DND-41 (cell line): ENCODE results near the gene EYS.

Experiments used
- ATAC-seq: fragments of 200-7000 bp; cut with Tn5 transposase; 3 replicates; pipeline ENCODE4 v1.9.1; 2021; ENCODE audit warnings: low read depth; ENCODE audit not compliant: insufficient read depth
- DNase-seq: peaks from one replicate; pipeline ENCODE4 v3.0.0-alpha.2; 2020
- H2AFZ ChIP-seq: 2 replicates; pipeline ENCODE4 v1.6.0; 2012; ENCODE audit warnings: low read depth, low read length
- H3K27ac ChIP-seq: 2 replicates; pipeline ENCODE4 v1.5.1; 2012; ENCODE audit warnings: low read length, inconsistent platforms
- H3K27me3 ChIP-seq: fragments of 200-600 bp; sonication (generic); 2 replicates; pipeline ENCODE4 v1.6.0; 2012; ENCODE audit warnings: low read length, mild to moderate bottlenecking, inconsistent platforms; ENCODE audit not compliant: insufficient read depth, poor library complexity
- H3K36me3 ChIP-seq: 2 replicates; pipeline ENCODE4 v1.5.1; 2012; ENCODE audit warnings: low read length, inconsistent platforms; ENCODE audit not compliant: insufficient read depth
- H3K4me1 ChIP-seq: 2 replicates; pipeline ENCODE4 v1.5.1; 2012; ENCODE audit warnings: mild to moderate bottlenecking, low read length; ENCODE audit not compliant: insufficient read depth
- H3K4me2 ChIP-seq: 2 replicates; pipeline ENCODE4 v1.6.0; 2012; ENCODE audit warnings: mild to moderate bottlenecking, moderate library complexity, low read length, inconsistent platforms; ENCODE audit not compliant: insufficient read depth
- H3K4me3 ChIP-seq, 2 experiments: fragments of 200-600 bp in 1 of 2; shearing (Covaris generic) in 1 of 2; 2 replicates each; pipeline ENCODE4 v1.5.1; 2012 to 2016; ENCODE audit warnings: inconsistent platforms in 2 of 2, low read length in 2 of 2, mild to moderate bottlenecking in 2 of 2, low read depth in 1 of 2, moderate library complexity in 1 of 2
- H3K79me2 ChIP-seq: 2 replicates; pipeline ENCODE4 v1.6.0; 2012; ENCODE audit warnings: low read length, inconsistent platforms; ENCODE audit not compliant: insufficient read depth
- H3K9ac ChIP-seq: 2 replicates; pipeline ENCODE4 v1.6.0; 2012; ENCODE audit warnings: low read depth, mild to moderate bottlenecking, inconsistent platforms, low read length, moderate library complexity
- H3K9me3 ChIP-seq: 2 replicates; pipeline ENCODE4 v1.5.1; 2012; ENCODE audit warnings: low read length, moderate library complexity, mild to moderate bottlenecking, inconsistent platforms; ENCODE audit not compliant: insufficient read depth, severe bottlenecking
- H4K20me1 ChIP-seq: 2 replicates; pipeline ENCODE4 v1.6.0; 2012; ENCODE audit warnings: low read length; ENCODE audit not compliant: insufficient read depth
- CTCF ChIP-seq: IDR thresholded peaks from 2 replicates; pipeline ENCODE4 v1.5.1; 2012; ENCODE audit warnings: borderline replicate concordance, low read length, moderate library complexity, mild to moderate bottlenecking; ENCODE audit not compliant: poor library complexity, severe bottlenecking; ENCODE audit errors: extremely low read depth
- EZH2 ChIP-seq: IDR thresholded peaks from 3 replicates; pipeline ENCODE4 v1.6.1; 2012; ENCODE audit warnings: borderline replicate concordance, low read depth, mild to moderate bottlenecking, moderate library complexity, low read length, inconsistent platforms; ENCODE audit not compliant: severe bottlenecking

The EYS gene

GRCh38 chr6:64231928-64232327 lies 1475.1 kb downstream of the EYS start:
- Histone ChIP-seq H3K4me3 (no peak overlapping the region), H3K9me3 (no peaks in the 10 kb centered on the region), H2AFZ (no peak overlapping the region), H3K9ac (no peak overlapping the region), H3K27ac (no peak overlapping the region), H3K4me1 (no peaks in the 10 kb centered on the region), H3K27me3 (no peaks in the 10 kb centered on the region), H4K20me1 (no peaks in the 10 kb centered on the region), H3K4me2 (no peak overlapping the region), H3K36me3 (no peaks in the 10 kb centered on the region), H3K79me2 (no peaks in the 10 kb centered on the region)
- TF ChIP-seq EZH2 (no peak), CTCF (no peak)
- DNase-seq (no peak), ATAC-seq (no peak)

GRCh38 chr6:64230530-64230929 lies 1476.5 kb downstream of the EYS start:
- Histone ChIP-seq H4K20me1 (no peaks in the 10 kb centered on the region), H3K27me3 (no peaks in the 10 kb centered on the region), H3K27ac (no peak overlapping the region), H3K9ac (no peak overlapping the region), H3K9me3 (no peaks in the 10 kb centered on the region), H2AFZ (no peak overlapping the region), H3K4me1 (no peaks in the 10 kb centered on the region), H3K79me2 (no peaks in the 10 kb centered on the region), H3K36me3 (no peaks in the 10 kb centered on the region), H3K4me2 (no peak overlapping the region), H3K4me3 (no peak overlapping the region)
- TF ChIP-seq EZH2 (no peak), CTCF (no peak)
- no peak for DNase-seq
- no peak for ATAC-seq

GRCh38 chr6:64227863-64228262 lies 1479.2 kb downstream of the EYS start:
- Histone ChIP-seq H3K9me3 (no peaks in the 10 kb centered on the region), H3K4me3 (no peak overlapping the region), H3K27me3 (no peaks in the 10 kb centered on the region), H3K9ac (no peak overlapping the region), H2AFZ (no peak overlapping the region), H3K4me2 (no peak overlapping the region), H3K79me2 (no peaks in the 10 kb centered on the region), H4K20me1 (no peaks in the 10 kb centered on the region), H3K27ac (no peak overlapping the region), H3K36me3 (no peaks in the 10 kb centered on the region), H3K4me1 (no peaks in the 10 kb centered on the region)
- ATAC-seq (no peak), DNase-seq (no peak)
- no peak for TF ChIP-seq CTCF
- TF ChIP-seq EZH2, result no peak

- H3K9me3 ChIP-seq, result no peaks in the 10 kb centered on the region
- no peak overlapping the region for H3K27ac ChIP-seq
- H3K4me2 ChIP-seq, result no peak overlapping the region
- H2AFZ ChIP-seq, result no peak overlapping the region
- no peak overlapping the region for H3K9ac ChIP-seq
- no peaks in the 10 kb centered on the region for H3K27me3 ChIP-seq
- no peak for DNase-seq
- no peaks in the 10 kb centered on the region for H4K20me1 ChIP-seq
- no peaks in the 10 kb centered on the region for H3K79me2 ChIP-seq
- ATAC-seq, result no peak
- H3K4me1 ChIP-seq, result no peaks in the 10 kb centered on the region
- TF ChIP-seq EZH2, result no peak
- no peak for TF ChIP-seq CTCF
- no peaks in the 10 kb centered on the region for H3K36me3 ChIP-seq
- H3K4me3 ChIP-seq, result no peak overlapping the region
Observed at GRCh38 chr6:64225503-64225902, 1481.5 kb downstream of the EYS start.
